HG03442 (cell line): ENCODE data around the gene MFRP.

Experiments used
- ATAC-seq: cut with Tn5 transposase; IDR thresholded peaks from one replicate; pipeline ENCODE4 v1.9.1; 2021; ENCODE audit warnings: mild to moderate bottlenecking, moderate library complexity; ENCODE audit not compliant: unreplicated experiment

The MFRP gene

DNA sequence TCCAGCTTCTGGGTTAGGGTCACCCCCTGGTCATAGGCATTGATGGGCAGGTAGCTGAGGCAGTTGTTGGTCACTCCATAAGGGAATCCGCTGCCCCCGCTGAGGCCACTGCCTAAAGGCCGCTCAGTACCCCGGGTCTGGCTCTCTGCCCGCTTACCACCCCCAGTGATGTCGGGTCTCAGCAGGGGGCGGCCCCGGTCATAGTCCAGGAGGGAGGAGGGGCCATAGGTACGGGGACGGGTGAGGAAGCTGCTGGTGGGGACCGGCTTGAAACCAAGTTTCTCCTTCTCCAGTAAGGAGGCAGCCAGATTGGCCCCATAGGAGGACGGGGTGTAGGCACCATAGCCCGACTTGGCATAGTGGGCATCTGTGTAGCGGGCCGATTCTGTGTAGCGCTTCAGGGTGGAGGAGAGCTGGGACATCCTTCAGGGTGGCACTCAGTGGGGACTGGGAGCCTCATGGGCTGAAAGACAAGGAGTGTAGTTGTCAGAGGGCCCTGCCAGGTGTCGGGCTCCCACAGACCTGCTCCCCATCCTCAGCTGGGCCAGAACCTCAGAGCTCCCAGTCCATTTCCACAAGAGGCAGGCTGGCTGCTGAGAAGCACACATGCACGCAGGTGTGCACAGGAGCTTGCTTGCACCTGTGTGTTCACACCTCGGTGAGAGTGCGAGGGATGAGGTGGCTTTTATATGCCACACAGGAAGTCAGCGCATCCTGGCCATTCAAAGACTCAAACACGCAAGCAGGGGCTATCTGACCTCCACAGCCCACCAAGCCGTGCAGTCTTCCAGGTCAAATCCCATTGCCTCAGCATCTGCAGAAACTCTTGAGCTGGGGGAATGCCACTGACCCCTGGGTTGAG lies 26.8 kb upstream of the MFRP start:
- no peak for ATAC-seq

DNA sequence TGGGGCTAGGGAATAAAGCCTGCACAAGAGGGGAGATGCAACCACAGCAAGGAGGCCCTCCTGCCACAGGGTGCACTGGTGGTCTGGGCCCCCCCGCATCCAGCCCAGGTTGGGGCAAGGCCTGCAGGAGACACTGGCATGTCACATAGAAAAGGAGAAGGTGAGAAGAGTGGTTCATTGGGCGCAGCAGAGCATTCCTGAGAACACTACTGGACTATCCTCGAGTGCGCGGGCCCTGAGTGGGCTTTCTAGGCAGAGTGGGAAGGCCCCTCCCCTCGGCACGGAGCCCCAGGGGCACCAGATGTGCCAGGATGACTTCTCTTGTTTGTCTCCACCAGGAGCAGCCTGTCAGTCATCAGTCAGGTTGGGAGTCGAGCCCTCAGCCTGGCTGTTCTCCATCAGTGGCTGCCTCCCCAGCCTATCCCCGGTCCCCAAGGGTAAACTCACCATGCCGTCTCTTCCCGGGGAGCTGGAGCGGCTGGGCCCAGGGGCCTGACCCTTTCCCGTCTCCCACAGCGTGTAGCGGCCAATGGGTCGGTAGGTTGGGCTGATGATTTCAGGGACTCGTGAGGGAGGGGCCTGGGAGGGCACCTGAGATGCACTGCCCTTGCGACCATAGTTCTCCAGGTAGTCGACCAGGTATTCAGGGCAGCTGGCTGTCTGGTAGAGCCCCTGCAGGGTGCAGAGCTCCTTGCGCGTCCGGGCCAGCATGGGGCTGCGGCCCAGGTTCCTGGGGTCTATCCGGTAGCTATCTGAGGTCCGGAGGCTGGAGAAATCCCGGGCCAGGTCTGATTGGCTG lies 26.0 kb upstream of the MFRP start:
- ATAC-seq: no peak

DNA sequence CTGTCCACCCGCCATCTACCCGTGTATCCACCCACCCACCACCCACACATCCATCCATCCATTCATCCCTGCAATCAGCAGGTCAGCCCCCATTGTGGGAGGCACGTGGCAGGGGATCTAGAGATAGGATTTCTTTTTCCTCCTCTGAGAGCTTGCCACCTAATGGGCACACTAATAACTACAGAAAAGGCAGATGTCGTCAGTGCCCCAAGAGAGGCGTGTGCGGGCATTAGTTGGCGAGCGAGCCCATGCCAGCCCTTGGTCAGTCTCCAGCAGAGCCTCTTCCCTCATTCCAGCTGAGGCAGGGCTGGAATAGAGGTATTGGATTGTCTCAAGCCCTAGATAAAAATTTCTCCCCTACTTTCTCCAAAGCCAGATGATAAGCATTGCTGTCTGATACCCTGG lies 25.3 kb upstream of the MFRP start:
- no peak for ATAC-seq

DNA sequence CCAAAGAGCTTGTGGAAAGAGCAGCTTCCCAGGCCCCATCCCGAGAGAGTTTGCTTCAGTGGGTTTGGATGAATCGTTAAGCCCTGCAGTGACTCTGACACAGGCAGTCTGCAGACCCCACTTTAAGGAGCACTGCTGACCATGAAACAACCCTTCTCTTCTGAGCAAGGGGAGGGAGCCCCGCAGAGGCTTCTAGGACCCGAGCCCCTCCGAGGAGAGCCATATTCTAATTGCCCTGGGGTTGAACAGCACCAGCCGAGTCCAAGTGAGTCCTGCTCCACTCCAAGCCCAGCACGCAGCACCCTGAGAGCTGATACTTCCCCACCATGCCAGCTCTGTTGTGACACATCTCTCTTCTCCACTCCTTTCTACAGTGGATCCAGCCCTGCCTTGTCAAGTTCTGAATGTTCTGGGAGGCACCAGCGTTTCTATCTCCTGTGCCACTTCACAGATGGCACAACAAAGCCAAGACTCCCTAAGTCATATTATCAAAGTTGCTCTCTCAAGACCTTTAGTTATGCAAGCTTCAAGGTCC lies 24.6 kb upstream of the MFRP start:
- ATAC-seq: no peak

DNA sequence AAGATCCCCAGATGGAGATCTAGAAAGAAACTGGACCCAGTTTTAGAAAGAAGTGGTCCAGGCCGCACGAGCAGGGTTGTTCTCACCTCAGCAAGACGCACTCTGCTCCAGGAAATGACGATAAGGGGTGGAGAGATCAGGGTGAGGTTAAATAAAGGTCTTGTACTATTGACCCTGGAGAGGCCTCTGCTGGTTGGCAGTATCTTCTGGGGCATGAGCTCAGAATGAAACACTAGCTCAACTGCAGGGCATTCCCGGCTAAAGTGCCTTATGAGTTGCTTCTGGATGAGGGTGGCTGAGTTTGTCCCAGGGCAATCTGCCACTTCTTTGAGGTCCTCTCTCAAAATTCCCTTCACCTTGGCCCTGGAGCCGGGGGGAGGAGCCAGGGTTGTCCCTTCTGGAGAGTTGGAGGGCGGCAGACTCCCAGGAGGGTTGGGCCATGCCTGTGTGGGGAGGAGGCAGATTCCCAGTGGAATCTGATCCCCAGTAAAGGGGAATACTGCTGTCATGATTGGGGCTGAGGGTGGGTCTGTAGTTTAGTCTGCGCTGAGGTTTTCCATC lies 24.1 kb upstream of the MFRP start:
- no peak for ATAC-seq

DNA sequence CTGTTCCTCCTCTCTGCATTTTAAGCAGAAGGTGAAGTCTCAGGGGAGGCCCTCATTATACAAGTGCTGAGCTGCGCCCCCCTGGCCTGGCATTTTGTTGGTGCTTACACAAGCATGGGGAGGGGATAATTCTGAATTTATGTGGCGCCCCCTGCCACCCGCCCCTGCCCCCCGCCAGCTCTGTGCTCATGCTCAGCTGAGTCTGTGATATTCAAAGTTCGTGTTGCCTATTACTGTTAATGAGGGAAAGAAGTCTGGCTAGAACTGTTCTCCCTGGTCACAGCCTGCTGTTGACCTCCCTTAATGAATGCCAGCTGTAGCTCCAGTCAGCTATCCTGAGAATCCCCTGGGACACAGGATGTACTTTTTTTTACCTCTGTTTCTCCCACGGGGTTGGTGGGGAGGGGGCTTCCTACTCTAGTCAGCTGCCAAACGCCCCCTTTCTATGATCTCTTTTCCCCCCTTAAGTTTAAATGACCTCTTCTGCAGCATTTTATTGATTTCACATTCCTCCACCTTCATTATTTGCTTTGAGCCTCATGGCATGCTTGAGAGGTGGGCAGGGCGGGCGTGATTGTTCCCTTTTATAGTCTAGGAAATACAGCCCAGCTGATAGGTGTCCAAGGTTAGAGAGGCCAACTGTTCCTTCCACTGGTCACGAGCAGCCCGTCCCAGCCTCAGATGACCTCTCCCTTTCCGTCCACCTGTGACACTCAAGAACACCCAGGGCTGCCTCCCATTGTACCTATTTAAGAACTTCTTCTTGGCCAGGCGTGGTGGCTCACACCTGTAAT lies 22.8 kb upstream of the MFRP start:
- no peak for ATAC-seq

DNA sequence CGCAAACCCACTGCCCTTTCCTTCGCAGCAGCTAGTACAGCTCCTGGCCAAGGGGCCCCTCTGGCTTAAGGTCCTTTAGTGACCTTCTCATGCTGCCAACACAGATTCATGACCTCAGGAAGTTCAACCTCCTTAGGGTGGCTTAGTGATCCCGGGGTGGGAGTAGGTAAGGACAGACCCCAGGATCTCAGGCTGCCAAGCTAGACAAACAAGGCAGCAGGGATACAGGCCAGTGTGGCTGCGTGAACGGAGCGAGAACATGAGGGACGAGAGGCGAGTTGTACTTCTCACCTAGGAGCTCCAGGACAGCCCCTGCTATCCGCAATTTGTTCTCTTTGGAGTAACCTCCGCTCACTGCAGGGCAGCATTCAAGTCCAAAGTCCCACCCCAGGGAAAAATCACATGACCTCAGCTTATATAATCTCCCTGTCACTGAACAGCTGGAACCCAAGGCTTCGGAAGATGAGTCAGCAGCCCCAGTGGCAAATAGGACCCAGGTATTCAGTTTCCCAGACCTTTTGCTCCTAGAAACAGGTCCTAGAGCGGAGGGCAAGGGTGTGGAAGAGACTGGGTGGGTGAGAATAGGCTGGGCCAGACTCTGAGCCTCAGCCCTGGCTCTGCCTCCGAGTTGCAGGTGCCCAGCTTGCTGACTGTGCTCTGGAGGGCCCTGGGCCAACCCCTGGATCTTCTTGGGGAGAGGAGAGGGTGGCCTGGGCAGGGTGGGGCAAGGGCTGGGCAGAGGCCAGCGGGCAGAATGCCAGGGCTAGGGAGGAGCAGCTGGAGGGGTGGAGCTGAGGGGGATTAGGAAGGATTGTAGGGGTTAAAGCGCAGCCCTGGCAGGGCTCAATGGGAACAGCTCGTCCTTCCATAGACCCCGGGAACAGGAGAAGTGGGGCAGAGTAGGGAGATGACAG lies 21.9 kb upstream of the MFRP start:
- ATAC-seq: no peak

DNA sequence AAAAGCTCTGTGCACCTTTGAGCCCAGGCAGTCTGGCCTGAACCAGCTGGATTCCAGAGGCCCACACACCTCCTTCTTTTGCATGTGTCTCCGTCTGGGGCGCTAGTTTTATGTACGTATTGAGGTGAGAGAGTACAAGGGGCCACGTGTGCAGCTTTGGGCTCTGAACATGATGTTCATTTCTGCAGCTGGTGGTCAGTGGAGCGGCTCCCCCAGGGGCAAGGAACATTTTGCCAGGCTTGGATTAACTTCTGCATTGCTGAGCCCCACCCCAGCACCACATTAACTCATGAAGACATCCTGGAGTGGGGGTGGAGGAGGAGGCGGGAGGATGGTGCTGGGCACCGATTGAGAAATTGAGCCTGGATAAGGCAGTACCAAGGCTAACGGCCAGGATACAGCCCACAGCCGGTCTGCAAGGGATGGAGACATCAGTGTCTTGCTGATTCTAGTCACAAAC lies 21.2 kb upstream of the MFRP start:
- ATAC-seq: no peak

DNA sequence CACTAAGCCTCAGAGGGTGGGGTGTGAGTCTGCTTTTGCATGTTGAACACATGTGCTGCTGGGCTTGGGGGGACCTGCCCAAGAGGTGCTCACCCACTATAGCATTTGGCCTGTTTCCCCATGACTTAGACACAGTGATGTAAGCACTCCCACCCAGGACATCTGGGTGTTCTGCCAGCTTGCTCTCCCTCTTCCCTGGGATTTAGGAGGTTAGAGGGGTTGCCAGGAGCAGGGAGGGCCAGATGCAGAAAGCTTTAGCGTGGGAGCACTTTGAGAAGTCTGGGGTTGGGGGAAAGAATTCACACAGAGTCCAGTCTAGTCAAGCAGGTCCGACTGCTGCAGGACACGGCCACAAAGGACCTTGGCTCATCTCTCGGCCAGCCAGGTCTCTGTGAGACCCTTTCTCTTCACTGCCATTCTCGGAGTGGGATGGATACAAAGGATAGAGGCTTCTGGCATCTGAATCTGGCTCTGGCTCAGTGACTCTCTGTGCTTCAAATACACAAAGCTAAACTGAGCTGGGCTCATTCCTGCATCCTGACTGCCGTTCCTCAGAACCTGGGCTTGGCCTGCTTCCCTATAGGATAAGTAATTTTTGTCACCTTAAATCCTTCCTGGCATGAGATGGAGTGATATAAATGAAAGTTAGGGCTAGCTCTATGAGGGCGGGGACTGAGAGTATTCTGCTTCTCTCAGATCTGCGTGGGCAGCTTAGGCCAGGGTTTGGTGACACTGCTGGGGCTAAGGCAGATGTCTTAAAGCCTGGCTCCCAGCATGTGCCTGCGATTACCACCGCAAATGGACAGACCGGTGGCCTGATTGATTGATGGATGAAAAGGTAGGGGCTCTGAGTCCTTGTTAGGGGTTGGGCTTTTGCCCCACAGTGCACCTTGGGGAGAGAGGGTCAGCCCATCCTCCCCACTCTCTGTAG lies 20.4 kb upstream of the MFRP start:
- no peak for ATAC-seq

DNA sequence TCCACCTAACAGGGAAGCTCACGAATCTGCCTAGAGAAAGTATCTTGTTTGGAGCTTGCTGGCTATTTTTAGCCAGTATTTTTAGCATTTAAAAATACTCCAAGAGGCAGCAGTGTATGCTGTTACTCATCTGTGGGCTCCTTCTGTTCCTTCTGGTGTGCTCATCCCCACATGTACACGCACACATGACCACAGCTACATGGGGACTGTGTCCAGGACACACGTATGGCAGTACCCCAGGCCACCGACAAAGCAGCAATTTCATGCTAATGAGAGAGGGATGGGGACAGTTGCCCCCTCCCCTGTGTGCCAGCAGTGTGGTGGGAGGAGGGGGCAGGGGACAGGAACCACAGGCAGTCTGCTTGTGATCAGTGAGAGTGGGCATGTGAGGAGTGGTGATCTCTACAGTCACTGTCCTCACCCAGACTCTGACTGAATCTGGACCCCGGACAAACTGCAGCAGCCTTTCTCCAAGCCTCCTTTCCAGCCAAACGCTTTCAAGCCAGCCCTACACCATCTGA lies 18.6 kb upstream of the MFRP start:
- ATAC-seq: no peak

DNA sequence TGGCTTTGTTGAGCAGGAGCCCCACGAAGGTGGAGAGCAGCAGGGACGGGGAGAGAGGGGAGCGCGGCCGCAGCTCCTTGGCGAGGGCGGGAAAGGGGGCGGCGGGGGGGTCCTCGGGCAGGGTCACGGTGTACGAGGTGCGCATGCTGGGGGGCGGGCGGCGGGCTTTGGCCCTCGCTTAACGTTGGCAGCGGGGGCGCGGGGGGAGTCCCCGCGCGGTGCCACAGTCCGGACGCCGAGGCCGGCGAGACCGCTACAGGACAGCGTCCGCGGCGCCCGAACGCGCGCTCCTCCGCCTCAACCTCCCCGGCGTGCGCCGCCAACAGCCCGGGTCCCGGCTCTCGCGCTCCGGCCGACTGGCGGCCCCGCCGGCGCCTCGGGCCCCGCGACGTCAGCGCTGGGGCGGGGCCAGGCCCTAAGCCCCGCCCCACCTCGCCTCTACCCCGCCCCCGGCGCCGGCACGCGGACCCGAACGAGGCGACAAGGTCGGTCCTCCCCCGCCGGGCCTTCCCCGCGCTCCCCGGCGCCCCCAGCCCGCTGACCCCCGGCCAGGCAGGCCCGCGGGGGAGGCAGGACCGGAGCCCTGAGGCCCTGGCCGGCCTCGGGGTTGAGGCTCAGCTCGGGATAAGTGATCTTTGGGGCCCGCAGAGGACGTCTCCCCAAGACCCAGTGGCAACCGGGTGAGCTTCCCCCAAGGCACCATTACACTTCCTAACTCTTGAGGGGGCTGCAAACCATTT lies 17.5 kb upstream of the MFRP start:
- ATAC-seq: no peak

DNA sequence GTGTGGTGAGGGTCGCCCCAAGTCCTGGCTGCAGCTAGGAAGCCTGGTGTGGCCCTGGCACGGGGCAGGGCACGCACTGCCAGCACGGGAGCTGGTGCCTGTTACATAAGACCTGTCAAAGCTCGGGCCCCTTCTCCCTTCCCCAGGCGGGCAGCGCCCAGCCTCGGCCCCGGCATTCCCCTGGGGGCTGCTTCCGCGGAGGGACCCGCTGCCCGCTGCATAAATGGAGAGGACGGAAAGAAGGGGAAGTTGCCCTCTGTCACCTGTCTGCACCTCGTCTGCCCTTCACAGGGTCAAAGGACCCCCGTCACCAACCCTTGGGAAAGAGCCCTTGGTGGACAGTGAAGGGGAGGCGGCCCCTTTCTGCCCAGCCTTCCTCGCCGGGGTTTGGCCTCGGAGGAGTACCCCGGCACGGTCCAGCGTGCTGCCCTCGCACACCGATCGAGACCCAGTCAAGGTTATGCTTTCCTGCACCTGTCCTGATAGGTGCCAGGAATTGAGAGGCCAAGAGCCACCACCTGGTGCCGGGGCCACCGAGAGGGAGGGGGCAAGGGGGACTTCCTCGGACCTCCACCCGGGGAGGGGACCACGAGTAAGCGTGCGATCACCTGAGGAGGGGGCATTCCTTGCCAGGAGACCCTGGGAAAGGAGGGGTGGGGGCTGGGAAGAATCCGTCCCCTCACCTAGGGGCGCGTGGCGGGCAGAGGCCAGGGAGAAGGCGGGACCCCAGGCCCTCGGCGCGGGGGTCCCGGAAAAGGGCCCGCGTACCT lies 16.8 kb upstream of the MFRP start:
- ATAC-seq: no peak

DNA sequence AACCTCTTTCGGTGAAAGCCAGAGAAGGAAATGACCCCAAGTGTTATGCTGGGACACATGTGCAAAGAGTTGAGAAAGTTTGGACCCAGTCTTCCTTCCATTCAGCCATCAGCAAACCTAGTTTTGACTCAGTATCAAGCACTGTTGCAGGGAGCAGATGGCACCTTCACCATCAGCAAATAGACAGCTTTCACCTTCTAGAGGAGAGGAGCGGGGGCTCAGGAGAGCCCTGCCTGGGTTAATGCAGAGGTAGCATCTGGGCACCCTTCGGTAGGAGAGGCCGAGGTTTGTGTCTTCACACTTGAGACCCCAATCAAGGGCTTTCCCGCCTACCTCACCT lies 16.2 kb upstream of the MFRP start:
- ATAC-seq: no peak

DNA sequence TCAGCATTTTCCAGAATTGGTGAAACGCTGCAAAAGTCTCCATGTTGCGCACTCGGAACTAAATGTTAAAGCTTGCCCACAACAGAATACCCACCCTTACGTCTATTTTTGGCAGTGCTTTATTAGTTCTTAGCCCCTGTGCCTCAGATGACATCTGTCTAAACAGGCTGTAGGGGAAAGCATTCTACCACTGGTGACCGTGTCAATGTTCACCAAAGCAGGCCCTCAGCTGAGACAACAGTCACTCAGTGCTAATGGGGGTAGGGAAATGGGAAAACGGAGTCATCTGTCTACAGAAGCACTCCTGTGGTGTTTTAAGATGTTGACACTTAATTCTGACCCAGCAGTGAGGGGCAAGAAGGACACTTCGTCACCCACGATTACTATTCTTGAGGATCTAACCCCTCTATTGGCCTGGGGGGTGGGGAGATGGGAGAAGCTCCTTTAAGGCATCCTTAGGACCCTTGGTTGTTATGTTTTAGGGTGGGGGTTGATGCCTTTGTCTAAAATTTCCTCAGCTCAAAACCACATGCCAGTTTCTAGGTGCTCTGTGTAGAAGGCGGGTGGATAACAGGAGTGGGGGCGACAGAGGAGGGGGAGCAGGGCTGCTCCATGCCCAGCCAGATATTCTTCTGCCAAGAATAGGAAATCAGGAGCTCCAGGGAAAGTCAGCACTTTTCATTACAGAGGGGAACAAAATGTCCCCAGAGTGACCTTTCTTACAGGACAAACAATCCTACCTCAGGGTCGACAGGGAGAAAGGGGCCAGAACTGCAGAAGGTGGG lies 15.6 kb upstream of the MFRP start:
- ATAC-seq: no peak

DNA sequence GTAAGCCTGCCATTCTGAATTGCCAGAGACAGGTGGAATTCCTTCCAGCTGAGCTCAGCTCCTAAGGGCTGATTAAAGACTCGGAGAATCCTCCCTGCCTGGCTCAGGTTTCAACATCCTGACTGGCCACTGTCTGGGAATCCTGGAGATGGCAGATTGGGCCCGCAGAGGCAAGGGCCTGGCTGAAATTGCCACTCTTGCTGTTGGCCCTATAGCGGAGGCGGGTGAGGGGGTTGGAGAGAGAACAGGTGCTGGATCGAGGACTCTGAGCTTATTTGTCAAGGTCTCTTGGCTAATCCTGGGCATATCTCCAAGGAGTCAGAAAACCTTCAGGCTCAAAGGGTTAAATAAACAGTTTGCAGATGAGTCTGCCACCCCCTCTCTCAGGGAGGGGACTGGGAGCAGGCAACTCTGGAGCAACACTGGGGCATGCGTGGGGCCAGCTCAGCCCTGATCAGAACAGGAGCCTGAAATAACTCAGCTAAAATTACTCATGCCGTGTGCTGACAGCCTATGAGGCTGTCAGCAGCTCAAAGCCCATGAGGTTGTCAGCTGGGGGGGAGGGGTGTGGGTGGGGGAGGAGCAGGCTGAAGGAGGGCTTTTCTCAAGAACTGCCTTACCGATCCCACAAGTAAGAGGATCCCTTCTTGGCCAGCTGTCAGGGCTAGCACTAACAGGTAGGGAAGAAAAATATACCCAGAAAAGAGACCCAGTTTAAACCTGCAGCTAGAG lies 14.7 kb upstream of the MFRP start:
- no peak for ATAC-seq
